Progenitor cell of endocrine pancreas (in vitro differentiated cells): Measurements from ENCODE around the gene MYEOV. TPM values are rescaled to one million over a fixed set of nuclear protein-coding genes. Genes with fewer than 3 reads are reported as not detected.
A peak's percentile ranks its signal among the peaks of the same experiment; 100 is the strongest.

Source experiments
- DNase-seq: peaks from one replicate; pipeline ENCODE4 v3.0.0; 2021; ENCODE audit warnings: low spot score; ENCODE audit not compliant: unreplicated experiment
- H3K27ac Mint-ChIP-seq: 2 replicates; pipeline ENCODE4 v1.8.0; 2021; ENCODE audit warnings: mild to moderate bottlenecking, moderate library complexity, mixed read lengths
- H3K27me3 Mint-ChIP-seq: 2 replicates; pipeline ENCODE4 v1.8.0; 2021; ENCODE audit warnings: mixed read lengths
- H3K36me3 Mint-ChIP-seq: 2 replicates; pipeline ENCODE4 v1.8.0; 2022; ENCODE audit warnings: mixed read lengths; ENCODE audit not compliant: insufficient read depth
- H3K4me1 Mint-ChIP-seq: 2 replicates; pipeline ENCODE4 v1.8.0; 2021; ENCODE audit warnings: low read depth, mixed read lengths
- H3K4me3 Mint-ChIP-seq: 2 replicates; pipeline ENCODE4 v1.8.0; 2021; ENCODE audit warnings: low read depth, mild to moderate bottlenecking, moderate library complexity, mixed read lengths
- H3K9me3 Mint-ChIP-seq: 2 replicates; pipeline ENCODE4 v1.8.0; 2021; ENCODE audit warnings: low read depth, mixed read lengths
- CTCF ChIP-seq: fragments of 200-600 bp; sonication (generic); IDR thresholded peaks from one replicate; pipeline ENCODE4 v1.5.0; 2021; ENCODE audit warnings: antibody characterized with exemption, mild to moderate bottlenecking; ENCODE audit not compliant: unreplicated experiment
- total RNA-seq: library from RNA; stranded (reverse); gene quantifications from 2 replicates; pipeline ENCODE4 v1.2.1, GENCODE V29; 2021

Gene MYEOV
- total RNA-seq, 1 donor from 2014 or later = 0.14 TPM

DNA sequence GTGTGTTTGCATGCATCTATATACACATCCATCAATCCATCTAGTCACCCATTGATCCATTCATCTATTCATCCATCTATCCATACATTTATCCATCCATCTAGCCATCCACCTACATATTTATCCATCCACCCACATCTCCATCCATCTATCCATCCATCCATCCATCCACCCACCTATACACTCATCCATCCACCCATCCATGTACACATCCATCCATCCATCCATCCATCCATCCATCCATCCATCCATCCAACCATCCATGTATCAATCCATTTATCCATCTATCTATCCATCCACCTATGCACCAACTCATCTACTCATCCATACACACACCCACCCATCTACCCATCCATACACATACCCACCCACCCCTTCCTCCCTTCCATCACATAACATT lies 18.8 kb upstream of the MYEOV start:
- no peaks in the 10 kb centered on the region for H3K36me3 Mint-ChIP-seq
- no peaks in the 10 kb centered on the region for H3K9me3 Mint-ChIP-seq
- H3K4me1 Mint-ChIP-seq = peaks cover 50% of the 10 kb centered on the region
- peaks cover 2% of the 10 kb centered on the region for H3K27me3 Mint-ChIP-seq
- peak overlapping the region; percentile 93 for H3K27ac Mint-ChIP-seq
- TF ChIP-seq CTCF = no peak
- H3K4me3 Mint-ChIP-seq = no peak overlapping the region
- DNase-seq = no peak

DNA sequence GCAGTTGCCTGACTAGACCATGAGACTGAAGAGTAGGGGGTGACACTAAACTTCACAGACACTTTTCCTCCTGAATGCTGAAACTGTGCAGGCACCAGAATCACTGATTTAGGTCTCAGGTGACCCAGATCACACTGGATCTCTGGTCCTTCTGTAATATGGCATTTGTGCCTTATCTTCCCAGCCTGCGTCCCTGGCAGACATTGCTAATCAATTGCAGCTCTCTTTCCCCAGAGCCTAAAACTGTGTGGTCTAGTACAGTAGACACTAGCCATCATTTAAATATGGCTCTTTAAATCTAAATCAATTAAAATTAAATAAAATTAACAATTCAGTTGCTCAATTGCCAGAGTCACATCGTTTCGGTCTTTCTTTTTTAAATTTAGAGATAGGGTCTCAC lies 17.8 kb upstream of the MYEOV start:
- no peak for DNase-seq
- Mint-ChIP-seq H3K9me3 (no peaks in the 10 kb centered on the region), H3K27me3 (peaks cover 2% of the 10 kb centered on the region), H3K4me1 (peaks cover 50% of the 10 kb centered on the region), H3K27ac (no peak overlapping the region), H3K4me3 (no peak overlapping the region), H3K36me3 (no peaks in the 10 kb centered on the region)
- no peak for TF ChIP-seq CTCF

DNA sequence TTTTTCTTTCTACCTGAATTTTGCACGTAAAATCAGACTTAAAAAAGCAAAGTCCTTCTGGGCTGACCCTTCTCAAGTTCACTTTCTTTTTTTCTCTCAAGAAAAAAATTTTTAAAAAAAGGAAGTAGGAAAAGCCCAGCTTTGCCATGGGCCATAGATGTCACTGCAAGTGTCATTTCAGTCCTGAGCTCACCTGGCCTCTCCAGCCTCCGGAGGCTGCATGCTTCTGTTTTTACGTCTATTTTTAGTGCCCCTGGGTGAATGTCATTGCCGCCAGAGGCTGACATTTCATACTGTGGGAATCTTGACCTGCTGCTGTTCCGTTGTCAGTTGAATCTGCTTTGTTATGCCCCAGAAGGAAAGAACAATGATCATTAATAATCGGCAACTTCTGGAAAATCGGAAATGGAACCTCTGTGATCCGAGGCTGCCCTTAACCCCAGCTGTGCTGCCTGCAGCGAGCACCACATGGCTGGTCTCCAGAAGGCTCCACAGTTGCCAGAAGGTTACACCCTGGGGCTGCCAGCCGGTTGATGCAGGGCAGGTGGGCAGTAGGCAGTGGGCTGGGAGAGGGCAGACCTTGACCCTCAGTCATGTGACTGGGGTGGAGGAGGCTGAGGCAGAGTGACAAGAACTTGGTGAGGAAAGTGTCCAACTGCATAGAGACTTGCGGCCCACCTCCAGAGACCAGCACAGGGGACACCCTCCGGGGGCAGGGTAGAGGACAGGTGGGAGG lies 16.7 kb upstream of the MYEOV start:
- H3K9me3 Mint-ChIP-seq = no peaks in the 10 kb centered on the region
- H3K4me3 Mint-ChIP-seq = no peak overlapping the region
- no peaks in the 10 kb centered on the region for H3K36me3 Mint-ChIP-seq
- no peak for DNase-seq
- H3K4me1 Mint-ChIP-seq = peaks cover 48% of the 10 kb centered on the region
- H3K27ac Mint-ChIP-seq = no peak overlapping the region
- no peaks in the 10 kb centered on the region for H3K27me3 Mint-ChIP-seq
- TF ChIP-seq CTCF = no peak

DNA sequence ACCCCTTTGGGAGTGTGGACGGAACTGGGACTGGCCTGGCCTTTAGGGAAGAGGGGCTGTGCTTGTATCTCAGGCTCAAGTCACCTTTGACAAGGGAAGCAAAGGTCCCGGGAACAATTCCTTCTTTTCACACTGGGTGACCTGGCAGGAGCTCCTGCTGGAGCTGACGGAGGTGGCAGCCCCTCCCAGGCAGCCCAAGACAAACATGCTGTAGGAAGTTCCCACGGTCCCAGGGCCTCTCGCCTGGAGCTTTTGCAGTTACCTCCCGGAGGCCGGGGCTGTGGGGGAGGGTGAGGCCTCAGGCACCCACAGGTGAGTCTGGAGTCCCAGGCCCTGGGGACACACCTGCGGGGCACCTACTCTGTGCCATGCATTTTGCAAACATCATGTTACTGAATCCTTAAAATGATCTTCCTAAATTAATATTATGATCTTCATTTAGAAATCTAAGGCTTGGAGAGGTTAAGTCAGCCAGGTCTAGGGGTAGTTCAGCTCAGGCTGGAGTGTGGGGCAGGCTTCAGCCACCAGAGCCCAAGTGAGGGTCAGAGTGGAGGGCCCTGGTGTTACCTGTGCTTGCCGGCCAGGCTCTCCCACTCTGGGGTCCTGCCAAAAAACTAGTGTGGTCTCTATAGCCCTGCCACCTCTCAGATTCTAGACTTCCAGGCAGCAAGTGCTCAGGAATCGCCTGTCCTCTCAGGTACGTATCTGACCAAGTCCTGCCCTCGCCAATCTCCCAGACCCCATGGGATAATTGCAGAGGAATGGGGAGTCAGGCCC lies 15.7 kb upstream of the MYEOV start:
- DNase-seq = peak; percentile 37
- Mint-ChIP-seq H3K4me3 (no peak overlapping the region), H3K27me3 (no peaks in the 10 kb centered on the region), H3K27ac (no peak overlapping the region), H3K4me1 (peaks cover 43% of the 10 kb centered on the region), H3K9me3 (peaks cover under 1% of the 10 kb centered on the region), H3K36me3 (no peaks in the 10 kb centered on the region)
- no peak for TF ChIP-seq CTCF

- Mint-ChIP-seq H3K4me3 (no peak overlapping the region), H3K4me1 (peaks cover 29% of the 10 kb centered on the region), H3K27me3 (peaks cover 1% of the 10 kb centered on the region), H3K27ac (no peak overlapping the region), H3K9me3 (peaks cover 3% of the 10 kb centered on the region), H3K36me3 (no peaks in the 10 kb centered on the region)
- no peak for TF ChIP-seq CTCF
- no peak for DNase-seq
Measured at GRCh38 chr11:69280451-69280850, 13.5 kb upstream of the MYEOV start.
